Left lung (tissue), 10 donors: ENCODE measurements around the gene CLDN15. TPM values are rescaled to one million over a fixed set of nuclear protein-coding genes. Genes with fewer than 3 reads are reported as not detected.
A peak's percentile ranks its signal among the peaks of the same experiment; 100 is the strongest.
"Not testable (repeated sequence)": the region's sequence is repeated elsewhere in the genome, so short reads cannot be mapped to it uniquely, and the experiment has no call there.

ENCODE experiments used
- ATAC-seq: fragments of 200-7000 bp; cut with Tn5 transposase; one replicate; pipeline ENCODE4 v1.9.1; 2020; ENCODE audit warnings: moderate library complexity
- DNase-seq, 4 donors: peaks; one replicate each; pipeline ENCODE4 v3.0.0-alpha.2; 2013 to 2020
- H3K27ac ChIP-seq, 2 donors: fragments of 200-600 bp; sonication (generic) in 1 of 2; one replicate each; pipeline versions ENCODE4 v1.5.0 to v1.8.0; 2020 to 2021
- H3K27me3 ChIP-seq, 2 donors: fragments of 200-600 bp; sonication (generic) in 1 of 2; one replicate each; pipeline versions ENCODE4 v1.5.0 to v1.8.0; 2020 to 2021
- H3K36me3 ChIP-seq, 2 donors: fragments of 200-600 bp; sonication (generic) in 1 of 2; one replicate each; pipeline versions ENCODE4 v1.5.0 to v1.8.0; 2020 to 2021
- H3K4me1 ChIP-seq, 2 donors: fragments of 200-600 bp; one replicate each; pipeline ENCODE4 v1.8.0; 2021
- H3K4me3 ChIP-seq, 2 donors: fragments of 200-600 bp; sonication (generic) in 1 of 2; one replicate each; pipeline versions ENCODE4 v1.5.0 to v1.8.0; 2020 to 2021; ENCODE audit warnings: mild to moderate bottlenecking in 1 of 2
- H3K9me3 ChIP-seq, 2 donors: fragments of 200-600 bp; sonication (generic) in 1 of 2; one replicate each; pipeline versions ENCODE4 v1.5.0 to v1.8.0; 2020 to 2021
- CTCF ChIP-seq, 2 donors: fragments of 200-600 bp; sonication (generic) in 1 of 2; IDR thresholded peaks; one replicate each; pipeline versions ENCODE4 v1.5.0 to v1.8.0; 2021; ENCODE audit warnings: antibody characterized with exemption in 2 of 2
- intact Hi-C, 2 donors: fragments of 100-400 bp; cut with DNase I; formaldehyde crosslinking; loops; one replicate each; pipeline versions ENCODE4 v1.11.2 to v1.14.2; 2022
- polyA plus RNA-seq, 6 donors: library from polyadenylated mRNA; unstranded; fragments of 120-200 nt; gene quantifications; one replicate each; pipeline ENCODE4 v1.2.1, GENCODE V29; 2013; ENCODE audit not compliant: insufficient read length in 6 of 6
- total RNA-seq, 2 donors: library from RNA; stranded (reverse); fragmentation: NEBNext Ultra II Directional; extraction: Animal tissue kit (Norgen Biotek cat#: 25700); gene quantifications; one replicate each; pipeline ENCODE4 v1.2.1, GENCODE V29; 2021
- donor health status: DM: no; HTN: yes; CAD: no.
- donor health status: DM: no; HTN: no; CAD: no.

CLDN15 gene
- total and polyA plus RNA-seq, 8 donors: 7.6 to 19.0 (median 15.1) TPM

GRCh38 chr7:101202603-101202918, 35.0 kb downstream of the CLDN15 start:
- no peak for TF ChIP-seq CTCF (IDR thresholded peaks at IDR 0.05)
- Histone ChIP-seq H3K27ac (no peak overlapping the region), H3K36me3 (peaks cover 0 to 20% of the 10 kb centered on the region in 2 donors), H3K4me1 (peaks cover 0 to 4% of the 10 kb centered on the region in 2 donors), H3K4me3 (no peak overlapping the region), H3K9me3 (no peaks in the 10 kb centered on the region), H3K27me3 (peaks cover 27 to 65% of the 10 kb centered on the region in 2 donors)
- DNase-seq (no peak), ATAC-seq (no peak)
- intact Hi-C loops: no loop called here

GRCh38 chr7:101201695-101202602, 35.7 kb downstream of the CLDN15 start:
- H3K36me3 ChIP-seq: peaks cover 0 to 14% of the 10 kb centered on the region in 2 donors
- H3K27ac ChIP-seq: no peak overlapping the region
- DNase-seq: no peak
- H3K27me3 ChIP-seq: peaks cover 27 to 66% of the 10 kb centered on the region in 2 donors
- H3K4me1 ChIP-seq: peaks cover 0 to 4% of the 10 kb centered on the region in 2 donors
- H3K9me3 ChIP-seq: no peaks in the 10 kb centered on the region
- ATAC-seq: peak; percentile 42
- no peak overlapping the region for H3K4me3 ChIP-seq
- intact Hi-C loops: no loop called here
- no peak for TF ChIP-seq CTCF (IDR thresholded peaks at IDR 0.05)

GRCh38 chr7:101200862-101201599, 36.6 kb downstream of the CLDN15 start, which contains the start of gene MOGAT3:
TSS of gene MOGAT3 (minus strand) at chr7:101201036. CDS start at chr7:101200854, 182 bp downstream.
- Histone ChIP-seq H3K27ac (no peak within 1 kb of the TSS), H3K9me3 (no peaks in the 10 kb centered on the region), H3K27me3 (peaks cover 27 to 75% of the 10 kb centered on the region in 2 donors), H3K36me3 (peaks cover 0 to 4% of the 10 kb centered on the region in 2 donors), H3K4me3 (no peak within 1 kb of the TSS), H3K4me1 (peaks cover 0 to 4% of the 10 kb centered on the region in 2 donors)
- DNase-seq (no peak), ATAC-seq (no peak)
- intact Hi-C loops: no loop called here
- no peak for TF ChIP-seq CTCF (IDR thresholded peaks at IDR 0.05)

- DNase-seq: no peak
- Histone ChIP-seq H3K9me3 (no peaks in the 10 kb centered on the region), H3K27ac (no peak overlapping the region), H3K27me3 (peaks cover 27 to 81% of the 10 kb centered on the region in 2 donors), H3K4me1 (peaks cover 0 to 4% of the 10 kb centered on the region in 2 donors), H3K36me3 (no peaks in the 10 kb centered on the region), H3K4me3 (no peak overlapping the region)
- TF ChIP-seq CTCF (IDR thresholded peaks at IDR 0.05): no peak
- intact Hi-C loops: no loop called here
- no peak for ATAC-seq
Measured at GRCh38 chr7:101200504-101200861, 37.1 kb downstream of the CLDN15 start.

GRCh38 chr7:101199522-101199921, 38.1 kb downstream of the CLDN15 start:
- H3K4me3 ChIP-seq, H3K27ac ChIP-seq, intact Hi-C loops, DNase-seq, H3K4me1 ChIP-seq, H3K9me3 ChIP-seq, H3K36me3 ChIP-seq, ATAC-seq: not testable (repeated sequence)
- peaks cover 27 to 89% of the 10 kb centered on the region in 2 donors for H3K27me3 ChIP-seq
